Thoracic aorta endothelial cell (primary cell): Measurements from ENCODE around the gene DNAJC2. TPM values are rescaled to one million over a fixed set of nuclear protein-coding genes. Genes with fewer than 3 reads are reported as not detected.
A peak's percentile ranks its signal among the peaks of the same experiment; 100 is the strongest.

ENCODE experiments used
- small RNA-seq: library from RNA; depleted of rRNA; stranded (forward); fragments of <200 nt; gene quantifications from one replicate; pipeline ENCODE3, GENCODE V24; 2012
- total RNA-seq: library from RNA; depleted of rRNA; stranded (reverse); fragments of >200 nt; gene quantifications from 2 replicates; pipeline ENCODE4 v1.2.3, GENCODE V29; 2012

Gene DNAJC2
- 40.7 and 41.1 TPM in 2 replicates for total RNA-seq

GRCh38 chr7:103344453-103345149, at the start of gene DNAJC2:
Gene DNAJC2 (minus strand): TSS chr7:103344767. CDS start chr7:103344622, 145 bp downstream.

GRCh38 chr7:103347507-103348267, 3.1 kb upstream of the DNAJC2 start, which contains the start of gene PSMC2:
Gene PSMC2 (plus strand): TSS chr7:103347643. CDS start chr7:103347712, 69 bp downstream.

GRCh38 chr7:103296901-103297836, 47.4 kb downstream of the DNAJC2 start, which contains the start of gene PMPCB:
Gene PMPCB (plus strand): TSS chr7:103297435. CDS start chr7:103297460, 25 bp downstream.

Small RNA genes lying within 50 kb of the gene (small RNA-seq; reads per million reads assigned to genes)
- gene RPS29P16, result 0.84 reads per million, percentile 12 among the genes with 10 or more reads in this experiment

Other genes starting within 250 kb of the DNAJC2 start
- 10.9 and 11.3 TPM in 2 replicates for gene NAPEPLD, start 195.7 kb downstream of the DNAJC2 start, total RNA-seq
- 47.7 and 71.7 TPM in 2 replicates for gene PMPCB, start 47.3 kb downstream of the DNAJC2 start, total RNA-seq
- 242 and 282 TPM in 2 replicates for gene PSMC2, start 2.9 kb upstream of the DNAJC2 start, total RNA-seq
- 0.13 and 0.14 TPM in 2 replicates for gene SLC26A5, start 101.4 kb upstream of the DNAJC2 start, total RNA-seq